OCI-LY7 (cell line): ENCODE data around the gene POC1A.

Source experiments
- CTCF ChIP-seq: fragments of 200-600 bp; sonication (generic); conservative IDR thresholded peaks from 2 replicates; pipeline ENCODE4 v1.5.1; 2014; ENCODE audit warnings: mild to moderate bottlenecking, antibody characterized with exemption, low read length, moderate library complexity, mixed read lengths
- EZH2phosphoT487 ChIP-seq: fragments of 200-600 bp; sonication (generic); IDR thresholded peaks from 2 replicates; pipeline ENCODE4 v1.6.1; 2018; ENCODE audit warnings: low read depth, borderline replicate concordance, mild to moderate bottlenecking, mixed run types, antibody characterized with exemption, low read length, moderate library complexity, mixed read lengths

DNA sequence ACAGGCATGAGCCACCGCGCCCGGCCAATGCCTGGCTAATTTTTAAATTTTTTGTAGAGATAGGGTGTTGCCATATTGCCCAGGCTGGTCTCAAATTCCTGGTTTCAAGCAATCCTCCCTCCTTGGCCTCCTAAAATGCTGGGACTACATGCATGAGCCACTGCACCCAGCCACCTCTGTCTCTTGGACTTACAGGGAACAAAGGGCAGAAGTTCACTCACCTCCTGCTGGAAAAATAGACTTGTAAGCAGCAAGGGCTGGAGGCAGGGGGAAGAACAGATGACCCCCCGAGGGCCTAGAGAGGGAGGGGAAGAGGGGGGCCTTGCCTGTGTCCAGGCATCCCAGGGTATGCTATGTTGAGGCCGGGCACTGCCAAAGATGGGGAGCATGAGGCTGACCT lies 120.0 kb downstream of the POC1A start:
- no peak for TF ChIP-seq CTCF
- TF ChIP-seq EZH2phosphoT487 = no peak
